ENCODE data around the gene RAB29.
"Not testable (repeated sequence)": the region's sequence is repeated elsewhere in the genome, so short reads cannot be mapped to it uniquely, and the experiment has no call there.

The RAB29 gene

GRCh38 chr1:205763980-205764379, 11.3 kb downstream of the RAB29 start:
- DNase-seq, result no peak

DNA sequence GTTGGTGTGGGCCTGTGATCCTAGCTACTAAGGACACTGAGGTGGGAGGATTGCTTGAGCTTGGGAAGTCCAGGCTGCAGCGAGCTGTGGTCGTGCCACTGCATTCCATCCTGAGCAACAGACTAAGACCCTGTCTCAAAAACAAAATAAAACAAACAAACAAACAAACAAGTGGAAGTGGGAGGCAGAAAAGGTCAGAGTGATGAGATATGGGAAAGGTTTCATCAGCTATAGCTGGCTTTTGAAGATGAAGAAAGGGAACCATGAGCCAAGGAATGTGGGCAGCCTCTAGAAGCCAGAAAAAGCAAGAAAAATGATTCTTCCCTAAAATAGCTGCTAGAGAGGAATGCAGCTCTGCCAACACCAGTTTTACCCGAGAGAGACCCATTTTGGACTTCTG, 14.7 kb downstream of the RAB29 start:
- no peak for DNase-seq

DNA sequence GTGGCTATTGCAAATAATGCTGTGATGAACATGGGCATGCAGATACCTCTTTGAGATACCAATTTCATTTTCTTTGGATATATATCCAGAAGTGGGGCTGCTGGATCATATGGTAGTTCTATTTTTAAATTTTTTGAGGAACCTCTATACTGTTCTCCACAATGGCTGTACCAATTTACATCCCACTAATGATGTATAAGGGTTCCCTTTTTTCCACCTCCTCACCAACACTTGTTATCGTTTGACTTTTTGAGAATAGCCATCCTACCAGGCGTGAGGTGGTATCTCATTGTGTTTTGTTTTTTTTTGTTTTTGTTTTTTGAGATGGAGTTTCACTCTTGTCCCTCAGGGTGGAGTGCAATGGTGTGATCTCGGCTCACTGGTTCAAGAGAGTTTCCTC, 18.7 kb downstream of the RAB29 start:
- DNase-seq, result no peak

GRCh38 chr1:205754857-205755256, 20.4 kb downstream of the RAB29 start:
- DNase-seq, result no peak

DNA sequence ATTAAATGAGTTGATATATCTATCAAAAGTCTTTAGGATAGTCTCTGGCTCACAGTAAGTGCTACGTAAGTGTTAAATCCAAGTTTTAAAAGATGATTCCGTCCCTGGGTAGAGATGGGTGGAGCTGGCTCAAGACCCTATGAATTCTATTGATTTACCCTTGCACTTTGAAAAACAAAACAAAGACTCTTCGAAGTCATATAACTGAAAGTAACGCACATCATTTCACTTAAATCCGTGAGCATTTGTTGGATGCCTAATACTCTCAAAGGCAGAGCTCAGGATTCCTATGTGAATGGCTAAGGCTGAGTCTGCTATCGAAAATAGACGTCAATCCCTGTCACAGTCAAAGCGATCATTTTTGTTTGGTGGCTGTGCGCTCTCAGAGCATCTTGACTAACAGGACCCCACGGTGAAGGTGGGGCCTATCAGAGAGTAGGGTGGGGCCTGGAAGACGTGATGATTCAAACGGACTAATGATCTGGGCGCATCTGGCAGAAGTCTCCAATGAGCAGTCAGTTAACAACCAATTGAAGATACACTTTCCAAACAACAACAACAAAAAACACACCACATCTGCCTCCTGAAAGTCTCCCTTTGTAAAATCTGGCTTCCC, 24.1 kb downstream of the RAB29 start:
- no peak for DNase-seq

DNA sequence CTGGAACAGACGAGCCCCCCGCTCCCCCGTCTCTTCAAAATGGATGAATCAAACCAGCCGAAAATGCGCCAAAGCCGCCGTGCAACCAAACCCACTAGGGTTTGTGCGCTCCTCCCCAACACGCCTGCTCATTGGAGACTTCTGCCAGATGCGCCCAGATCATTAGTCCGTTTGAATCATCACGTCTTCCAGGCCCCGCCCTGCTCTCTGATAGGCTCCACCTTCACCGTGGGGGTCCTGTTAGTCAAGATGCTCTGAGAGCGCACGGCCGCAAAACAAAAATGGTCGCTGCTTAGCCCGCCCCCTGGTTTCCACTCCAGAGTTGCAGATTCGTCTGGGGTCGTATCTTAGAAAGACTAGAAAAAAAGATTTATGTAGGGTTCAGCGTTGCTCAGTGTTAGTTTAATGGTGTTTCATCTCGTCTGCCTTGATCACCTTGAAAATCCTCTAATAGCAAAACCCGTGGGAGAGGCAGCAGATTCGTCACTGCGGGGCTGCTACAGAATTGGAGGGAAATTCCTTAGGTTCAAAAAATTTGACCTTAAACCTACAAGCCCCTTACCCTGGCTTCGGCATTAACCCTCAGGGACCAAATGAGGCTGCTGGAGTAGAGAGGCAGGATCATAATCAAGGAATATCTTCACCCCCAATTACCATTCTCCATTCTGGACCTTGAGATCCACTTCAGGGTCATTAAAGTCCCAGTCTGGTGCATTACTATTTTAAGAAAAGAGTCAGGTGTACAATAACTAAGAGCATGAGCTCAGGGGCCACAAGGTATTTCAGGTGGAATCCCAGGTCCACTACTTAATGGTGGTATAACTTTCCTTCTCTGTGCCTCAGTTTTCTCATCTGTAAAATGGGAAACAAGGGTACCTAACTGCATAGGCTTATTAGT, 24.9 kb downstream of the RAB29 start, which contains the start of gene NUCKS1:
Gene NUCKS1, minus strand, starts transcription at position 45 of the 898 bp plus-strand sequence. CDS start 209 bp downstream, outside the sequence.
- DNase-seq, result peak; percentile 63 to 98 (median 92)

GRCh38 chr1:205749234-205750137, 25.8 kb downstream of the RAB29 start:
- peak; percentile 13 to 98 (median 94) for DNase-seq

DNA sequence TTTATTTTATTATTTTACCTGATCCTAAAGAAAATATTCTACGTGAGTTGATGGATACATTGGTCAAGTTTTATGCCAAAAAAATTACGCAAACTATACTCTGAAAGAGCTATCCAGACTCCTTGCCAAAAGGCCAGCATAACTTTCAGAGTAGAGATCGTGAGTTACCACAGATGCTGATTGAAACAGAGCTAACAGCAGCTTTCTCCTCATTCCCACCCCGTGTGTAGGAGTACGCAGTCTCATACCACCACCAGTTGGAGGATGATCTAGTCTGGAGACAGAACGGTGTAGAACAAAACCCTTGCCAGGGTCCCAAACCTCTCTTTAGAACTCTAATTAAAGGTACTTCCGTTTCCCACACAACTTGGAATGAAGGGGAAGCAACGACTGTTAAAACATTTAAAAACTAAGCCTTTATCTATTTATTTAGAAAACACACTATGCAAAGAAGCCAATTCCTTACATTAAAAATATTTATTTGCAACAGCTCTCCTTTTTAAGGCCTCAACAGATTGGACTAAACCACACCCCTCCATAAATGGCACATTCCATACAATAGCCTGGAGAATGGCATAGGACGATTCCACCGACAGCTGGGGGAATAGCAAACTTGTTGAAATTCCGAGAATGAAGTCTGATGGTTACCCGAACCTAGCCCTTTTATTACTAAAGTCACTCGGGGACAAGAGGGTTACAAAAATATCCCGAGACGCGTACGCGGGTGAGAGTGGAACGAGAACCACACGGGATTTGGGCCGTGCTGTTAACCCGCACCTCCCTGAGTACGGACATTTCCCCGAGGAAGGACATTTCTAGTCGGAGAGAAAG, 26.7 kb downstream of the RAB29 start:
- DNase-seq, result peak in 5 of 14 donors; percentile 1 to 34 (median 13)

DNA sequence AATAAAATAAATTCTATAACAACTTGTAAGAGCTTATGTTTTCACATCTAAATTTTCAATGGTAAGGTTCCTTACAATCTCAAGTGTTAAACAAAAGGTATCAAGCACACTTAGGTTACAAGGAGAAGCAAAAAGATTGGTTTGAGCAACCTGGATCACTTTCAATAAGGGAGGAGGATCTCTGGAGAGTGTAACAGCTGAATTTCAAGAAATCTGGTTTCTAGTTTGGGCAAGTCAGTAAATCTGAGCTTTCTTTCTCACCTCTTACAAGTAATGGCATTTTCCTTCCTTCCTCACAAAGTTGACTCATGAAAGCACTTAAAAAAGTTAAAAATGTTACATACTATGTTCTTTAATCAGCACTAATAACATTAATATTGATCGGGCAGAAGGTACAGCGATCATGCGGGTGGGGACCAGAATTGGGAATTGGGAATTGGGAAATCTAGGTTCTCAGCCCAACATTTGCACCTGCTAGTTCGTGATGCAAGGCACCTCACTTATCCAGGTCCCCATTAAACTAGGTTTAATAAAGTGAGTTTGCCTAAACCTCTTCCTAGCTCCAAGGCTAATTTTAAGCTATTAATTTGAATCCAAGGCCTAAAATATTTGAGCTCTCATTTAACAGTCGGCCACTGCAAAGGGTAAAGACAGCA, 28.4 kb downstream of the RAB29 start:
- no peak for DNase-seq

DNA sequence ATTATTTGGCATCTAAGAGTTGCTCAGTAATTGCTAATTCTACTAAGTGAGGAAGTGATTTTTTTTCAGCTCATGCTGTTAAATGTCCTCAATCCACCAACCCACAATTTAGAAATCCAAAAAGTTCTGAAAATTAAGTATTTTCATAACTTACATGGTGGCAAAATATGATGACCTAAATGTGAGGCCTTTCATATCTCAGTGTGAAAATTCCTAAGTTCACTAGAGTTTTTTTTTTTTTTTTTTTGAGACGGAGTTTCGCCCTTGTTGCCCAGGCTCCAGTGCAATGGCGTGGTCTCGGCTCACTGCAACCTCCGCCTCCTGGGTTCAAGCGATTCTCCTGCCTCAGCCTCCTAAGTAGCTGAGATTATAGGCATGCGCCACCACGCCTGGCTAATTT, 30.9 kb downstream of the RAB29 start:
- no peak for DNase-seq

DNA sequence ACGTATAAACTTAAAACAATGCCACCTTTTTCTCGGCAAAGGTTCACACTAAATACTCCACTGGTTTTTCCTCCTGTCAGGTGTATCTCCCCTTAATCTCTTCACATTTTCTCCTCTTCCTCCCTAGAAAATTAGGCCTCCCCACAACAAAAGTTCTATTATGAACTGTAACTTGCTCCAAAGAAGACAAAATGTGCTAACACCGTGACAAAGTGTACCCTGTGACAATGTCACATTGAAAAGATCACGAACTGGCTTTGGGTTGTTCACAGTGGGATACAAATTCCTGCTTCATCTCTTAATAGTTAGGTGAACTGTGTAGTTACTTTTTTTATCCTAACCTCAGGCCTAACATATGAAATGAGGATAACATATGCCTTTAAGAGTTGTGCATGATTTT, 31.3 kb downstream of the RAB29 start:
- no peak for DNase-seq

DNA sequence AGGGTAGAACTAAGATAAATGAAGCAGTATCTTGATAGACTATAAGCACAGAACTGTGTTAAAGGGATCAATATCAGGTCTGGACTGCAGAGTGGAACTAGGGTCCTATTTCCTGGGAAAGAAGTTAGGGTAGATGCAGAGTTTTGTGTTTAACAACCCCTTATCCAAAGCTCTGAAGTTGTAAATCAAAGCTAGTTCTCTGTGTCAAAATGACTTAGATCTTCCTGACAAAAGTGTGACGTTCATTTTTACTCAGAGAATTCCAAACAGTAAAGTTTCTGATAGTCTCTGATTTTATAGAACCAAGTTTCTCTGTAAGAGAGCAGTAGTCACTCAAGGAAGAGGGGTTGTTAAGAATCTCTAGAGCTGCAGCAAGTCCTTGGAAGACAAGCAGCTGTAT, 33.6 kb downstream of the RAB29 start:
- DNase-seq, result no peak

GRCh38 chr1:205739348-205740160, 35.7 kb downstream of the RAB29 start:
- no peak for DNase-seq

DNA sequence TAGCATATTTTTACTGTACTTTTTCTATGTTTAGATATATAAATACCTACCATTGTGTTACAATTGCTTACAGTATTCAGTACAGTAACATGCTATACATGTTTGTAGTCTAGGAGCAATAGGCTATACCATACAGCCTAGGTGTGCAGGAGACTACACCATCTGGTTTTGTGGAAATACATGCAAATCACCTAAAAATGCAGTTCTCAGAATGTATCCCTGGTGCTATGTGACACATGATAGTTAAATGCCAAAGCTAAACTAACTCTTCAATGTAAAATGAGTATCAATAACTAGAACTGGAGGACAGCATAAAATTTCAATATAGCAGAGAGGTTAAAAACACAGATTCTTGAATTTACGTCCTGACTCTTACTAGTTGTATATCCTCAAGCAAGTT, 40.1 kb downstream of the RAB29 start:
- no peak for DNase-seq

DNA sequence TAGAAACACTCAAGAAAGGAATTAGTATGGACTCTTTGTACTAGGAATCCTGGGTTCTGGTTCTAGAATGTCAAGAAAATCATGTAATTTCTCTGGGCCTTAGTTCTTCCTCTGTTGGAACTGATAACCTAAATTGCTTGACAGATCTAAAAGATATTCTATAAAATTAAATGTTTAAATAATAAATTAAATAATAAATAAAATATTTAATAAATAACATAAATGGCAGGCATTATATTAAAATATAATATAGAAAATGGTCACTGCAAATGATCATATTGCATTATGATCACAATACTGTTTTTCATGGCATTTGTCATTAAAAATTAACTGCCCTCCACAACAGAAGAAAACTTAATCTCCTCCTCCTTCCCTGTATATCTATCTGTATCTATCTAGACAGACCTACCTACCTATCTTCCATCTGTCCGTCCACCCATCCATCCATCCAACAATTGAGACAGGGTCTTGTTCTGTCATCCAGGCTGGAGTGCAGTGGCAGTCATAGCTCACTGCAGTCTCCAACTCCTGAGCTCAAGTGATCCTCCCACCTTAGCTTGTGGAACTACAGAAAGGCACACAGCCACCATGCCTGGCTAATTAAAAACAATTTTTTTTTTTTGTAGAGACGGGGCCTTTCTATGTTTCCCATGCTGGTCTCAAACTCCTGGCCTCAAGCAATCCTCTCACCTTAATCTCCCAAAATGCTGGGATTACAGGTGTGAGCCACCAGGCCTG, 41.7 kb downstream of the RAB29 start:
- no peak for DNase-seq

DNA sequence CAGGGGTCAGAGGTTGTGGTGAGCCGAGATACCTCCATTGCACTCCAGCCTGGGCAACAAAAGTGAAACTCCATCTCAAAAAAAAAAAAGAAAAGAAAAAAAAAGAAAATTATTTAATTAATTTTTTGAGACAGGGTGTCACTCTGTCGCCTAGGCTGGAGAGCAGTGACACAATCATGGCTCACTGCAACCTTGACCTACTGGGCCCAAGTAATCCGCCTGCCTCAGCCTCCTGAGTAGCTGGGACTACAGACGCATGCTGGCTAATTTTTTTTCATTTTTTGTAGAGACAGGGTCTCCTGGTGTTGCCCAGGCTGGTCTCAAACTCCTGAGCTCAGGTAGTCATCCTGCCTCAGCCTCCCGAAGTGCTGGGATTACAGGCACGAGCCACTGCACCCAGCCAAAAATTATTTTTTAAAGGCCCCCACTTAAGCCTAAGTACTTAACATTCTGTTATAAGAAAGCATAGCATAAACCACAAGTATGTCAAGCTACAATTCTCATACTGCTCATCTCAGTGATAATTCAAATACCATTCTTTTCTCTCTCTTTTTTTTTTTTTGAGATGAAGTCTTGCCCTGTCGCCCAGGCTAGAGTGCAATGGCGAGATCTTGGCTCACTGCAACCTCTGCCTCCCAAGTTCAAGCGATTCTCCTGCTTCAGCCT, 45.2 kb downstream of the RAB29 start:
- DNase-seq, result no peak

- DNase-seq, result no peak
Observed at GRCh38 chr1:205726619-205727125, 48.6 kb downstream of the RAB29 start.

GRCh38 chr1:205725514-205725913, 49.8 kb downstream of the RAB29 start:
- no peak for DNase-seq

- DNase-seq, result not testable (repeated sequence)
Observed at GRCh38 chr1:205720740-205721139, 54.5 kb downstream of the RAB29 start.

Data from C1 segment of cervical spinal cord (tissue), 14 donors.